ENCODE data around the gene N4BP2.
A peak's percentile ranks its signal among the peaks of the same experiment; 100 is the strongest.
"Not testable (repeated sequence)": the region's sequence is repeated elsewhere in the genome, so short reads cannot be mapped to it uniquely, and the experiment has no call there.

The N4BP2 gene

GRCh38 chr4:40056716-40057585 is at the start of gene N4BP2:
Gene N4BP2, plus strand, starts transcription at chr4:40056850. Its CDS starts 40,491 bp downstream, at chr4:40097341.
- H3K4me3 ChIP-seq (ENCODE audit: low read depth, low read length) = peak within 1 kb of the TSS; percentile 73
- TF ChIP-seq CTCF (IDR thresholded peaks at IDR 0.05; ENCODE audit: control insufficient read depth, extremely low read depth, insufficient read depth) = peak; percentile 98
- peak; percentile 57 for DNase-seq (ENCODE audit: low read depth)

GRCh38 chr4:40016007-40016406 is 40.6 kb upstream of the N4BP2 start:
- DNase-seq (ENCODE audit: low read depth) = no peak
- H3K4me3 ChIP-seq (ENCODE audit: low read depth, low read length) = no peak overlapping the region
- no peak for TF ChIP-seq CTCF (IDR thresholded peaks at IDR 0.05; ENCODE audit: control insufficient read depth, extremely low read depth, insufficient read depth)

GRCh38 chr4:40020221-40020620 is 36.4 kb upstream of the N4BP2 start:
- H3K4me3 ChIP-seq (ENCODE audit: low read depth, low read length) = no peak overlapping the region
- DNase-seq (ENCODE audit: low read depth) = no peak
- no peak for TF ChIP-seq CTCF (IDR thresholded peaks at IDR 0.05; ENCODE audit: control insufficient read depth, extremely low read depth, insufficient read depth)

GRCh38 chr4:40021116-40021515 is 35.5 kb upstream of the N4BP2 start:
- DNase-seq (ENCODE audit: low read depth) = peak; percentile 8
- H3K4me3 ChIP-seq (ENCODE audit: low read depth, low read length) = not testable (repeated sequence)

- not testable (repeated sequence) for DNase-seq (ENCODE audit: low read depth); H3K4me3 ChIP-seq (ENCODE audit: low read depth, low read length)
These were observed 32.6 kb upstream of the N4BP2 start for GRCh38 chr4:40024049-40024448.

- no peak overlapping the region for H3K4me3 ChIP-seq (ENCODE audit: low read depth, low read length)
- no peak for TF ChIP-seq CTCF (IDR thresholded peaks at IDR 0.05; ENCODE audit: control insufficient read depth, extremely low read depth, insufficient read depth)
- no peak for DNase-seq (ENCODE audit: low read depth)
These were observed 23.9 kb upstream of the N4BP2 start for GRCh38 chr4:40032785-40033184.

- no peak for TF ChIP-seq CTCF (IDR thresholded peaks at IDR 0.05; ENCODE audit: control insufficient read depth, extremely low read depth, insufficient read depth)
- H3K4me3 ChIP-seq (ENCODE audit: low read depth, low read length) = no peak overlapping the region
- no peak for DNase-seq (ENCODE audit: low read depth)
These were observed 23.0 kb upstream of the N4BP2 start for GRCh38 chr4:40033613-40034012.

- no peak for DNase-seq (ENCODE audit: low read depth)
These were observed 17.7 kb upstream of the N4BP2 start for GRCh38 chr4:40038977-40039376.

More at GRCh38 chr4:40038977-40039376, 17.7 kb upstream of the N4BP2 start:
- TF ChIP-seq CTCF (IDR thresholded peaks at IDR 0.05; ENCODE audit: control insufficient read depth, extremely low read depth, insufficient read depth) = no peak
- no peak overlapping the region for H3K4me3 ChIP-seq (ENCODE audit: low read depth, low read length)

Data from LNCaP clone FGC (cell line).